Measurements from ENCODE around the gene TAS2R60. TPM values are rescaled to one million over a fixed set of nuclear protein-coding genes. Genes with fewer than 3 reads are reported as not detected.
"Not testable (repeated sequence)": the region's sequence is repeated elsewhere in the genome, so short reads cannot be mapped to it uniquely, and the experiment has no call there.

TAS2R60 gene
- total RNA-seq, 1 donor from 2014 or later = not detected

DNA sequence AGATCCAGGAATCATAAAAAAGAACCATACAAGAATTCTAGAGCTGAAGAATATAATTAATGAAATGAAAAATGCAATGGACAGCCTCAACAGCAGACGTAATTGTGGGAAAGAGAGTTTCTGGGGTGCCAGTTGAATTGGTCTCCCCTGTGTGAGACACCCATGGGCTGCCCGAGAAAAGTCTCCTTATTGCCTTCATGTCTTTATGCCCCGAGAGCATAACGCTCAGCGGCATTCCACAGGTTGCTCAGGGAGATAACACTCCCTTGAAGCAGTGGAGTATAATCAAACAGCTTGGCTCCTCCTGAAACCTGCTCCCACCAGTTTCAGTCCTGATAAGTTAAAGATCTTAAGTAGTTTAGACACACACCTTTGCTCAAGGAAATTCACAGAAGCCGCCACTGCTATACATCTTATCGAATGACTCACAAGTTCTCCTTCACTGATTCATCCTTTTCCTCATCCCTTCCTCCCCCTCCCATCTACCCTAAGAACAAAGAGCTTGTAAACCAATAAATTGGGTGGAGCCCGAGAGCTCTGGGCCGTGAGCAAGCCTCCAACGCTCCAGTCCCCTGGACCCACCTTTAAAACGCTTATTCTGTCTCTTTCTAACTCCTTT, 28.9 kb downstream of the TAS2R60 start:
- DNase-seq (ENCODE audit: low read depth, low spot score) = not testable (repeated sequence)

DNA sequence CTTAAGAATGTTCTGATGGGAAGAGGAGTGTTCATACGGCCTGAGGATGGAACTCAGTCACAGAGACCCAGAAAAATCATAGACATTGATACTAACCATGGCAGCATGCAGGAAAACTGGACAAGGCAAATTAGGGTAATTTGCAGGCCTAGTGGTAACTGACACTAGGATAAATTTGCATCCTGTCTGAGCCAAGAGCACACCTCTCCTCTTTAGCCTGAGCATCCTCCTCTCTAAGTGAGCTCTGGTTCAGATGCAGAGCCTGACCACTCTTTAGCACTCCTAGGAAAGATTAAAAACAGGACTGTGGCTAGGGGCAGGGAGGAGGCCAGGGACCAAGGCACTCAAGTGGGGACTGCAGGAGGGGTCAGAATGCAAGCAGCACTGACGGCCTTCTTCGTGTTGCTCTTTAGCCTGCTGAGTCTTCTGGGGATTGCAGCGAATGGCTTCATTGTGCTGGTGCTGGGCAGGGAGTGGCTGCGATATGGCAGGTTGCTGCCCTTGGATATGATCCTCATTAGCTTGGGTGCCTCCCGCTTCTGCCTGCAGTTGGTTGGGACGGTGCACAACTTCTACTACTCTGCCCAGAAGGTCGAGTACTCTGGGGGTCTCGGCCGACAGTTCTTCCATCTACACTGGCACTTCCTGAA, 34.4 kb downstream of the TAS2R60 start, which contains the start of gene TAS2R41:
Gene TAS2R41, plus strand, starts transcription at position 373 of the 650 bp plus-strand sequence. Its CDS starts 0 bp downstream, at position 373.
- DNase-seq (ENCODE audit: low read depth, low spot score) = no peak

DNA sequence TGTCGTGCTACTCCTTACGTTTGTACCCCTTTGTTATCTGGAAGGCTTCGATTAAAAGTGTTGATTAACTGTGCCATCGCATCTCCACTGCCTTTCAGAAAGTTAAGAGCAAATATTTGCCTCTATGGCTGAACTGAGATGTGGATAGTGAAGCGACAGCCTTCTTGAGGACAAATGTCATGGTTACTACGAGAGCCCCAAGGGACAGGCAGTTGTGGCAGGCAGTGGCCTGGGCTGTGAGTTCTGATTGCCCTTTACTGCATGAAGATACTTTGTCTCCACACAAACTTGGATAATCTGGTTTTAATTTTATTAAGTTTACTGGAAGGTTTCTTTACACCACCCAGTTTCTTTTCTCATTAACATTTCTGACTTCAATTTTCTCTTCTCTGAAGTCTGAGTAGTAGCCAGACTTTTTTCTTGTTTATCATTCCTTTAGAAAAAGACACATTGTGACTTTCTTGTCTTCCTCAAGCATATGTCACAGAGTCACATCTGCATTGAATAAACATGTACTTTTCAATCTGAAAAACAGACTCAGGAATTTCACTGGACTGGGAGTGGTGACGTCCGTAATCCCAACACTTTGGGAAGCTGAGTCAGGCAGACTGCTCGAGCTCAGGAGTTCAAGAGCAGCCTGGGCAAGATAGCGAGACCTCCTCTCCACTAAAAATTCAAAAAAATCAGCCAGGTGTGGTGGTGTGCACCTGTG, 36.0 kb downstream of the TAS2R60 start:
- no peak for DNase-seq (ENCODE audit: low read depth, low spot score)

DNA sequence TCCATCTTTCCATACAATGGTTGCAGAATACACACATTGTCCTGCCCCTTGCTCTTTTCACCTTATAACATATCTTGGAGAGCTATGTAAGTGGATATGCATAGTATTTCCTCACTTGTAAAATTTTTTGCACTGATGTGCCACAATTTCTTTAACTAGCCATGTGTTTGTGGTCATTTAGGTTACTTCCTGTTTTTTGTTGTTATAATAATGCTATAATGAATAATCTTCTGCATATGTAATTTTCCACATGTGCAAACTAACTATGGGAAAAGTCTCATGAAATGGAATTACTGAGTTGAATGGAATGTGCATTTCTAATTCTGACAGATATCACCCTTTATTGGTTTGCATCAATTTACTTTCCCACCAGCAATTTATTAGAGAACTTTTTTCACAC, 37.2 kb downstream of the TAS2R60 start:
- DNase-seq (ENCODE audit: low read depth, low spot score) = no peak

DNA sequence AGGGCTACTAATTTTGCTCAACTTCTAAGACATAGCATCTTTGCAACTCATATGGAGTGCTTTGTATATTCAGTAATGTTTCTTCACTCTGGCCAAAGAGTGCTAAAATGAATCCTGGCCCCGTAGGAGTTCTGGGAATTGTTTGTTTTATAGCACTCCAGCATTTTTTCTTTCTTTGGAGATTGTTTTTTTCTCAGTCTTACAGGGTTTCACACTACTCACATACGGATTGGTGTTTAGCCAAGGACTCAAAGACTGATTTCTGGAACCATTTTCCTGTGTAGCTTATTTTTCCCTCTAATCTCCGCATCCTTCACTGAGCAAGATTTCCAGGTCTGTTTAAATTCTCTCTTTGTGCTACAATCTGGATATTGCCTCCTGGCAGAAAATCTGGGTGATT, 40.9 kb downstream of the TAS2R60 start:
- no peak for DNase-seq (ENCODE audit: low read depth, low spot score)

DNA sequence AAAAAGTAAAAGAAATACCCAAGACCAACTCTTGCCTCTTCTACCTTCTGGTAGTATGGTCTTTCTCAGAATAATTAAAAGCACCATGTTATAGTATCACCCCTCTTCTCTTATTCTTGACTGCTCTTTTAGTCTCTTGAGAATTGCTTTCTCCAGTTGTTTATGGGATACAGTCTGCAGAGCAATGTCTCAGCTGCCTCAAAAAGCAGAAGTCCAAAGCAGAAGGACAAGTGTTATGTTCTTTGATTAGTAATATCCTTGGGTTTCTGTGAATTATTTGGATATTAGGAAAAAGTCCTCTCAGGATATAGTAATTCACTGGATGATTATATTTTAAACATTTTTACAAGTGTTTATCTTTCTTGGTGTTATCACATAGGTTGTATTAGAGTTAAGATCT, 41.8 kb downstream of the TAS2R60 start:
- DNase-seq (ENCODE audit: low read depth, low spot score) = no peak

DNA sequence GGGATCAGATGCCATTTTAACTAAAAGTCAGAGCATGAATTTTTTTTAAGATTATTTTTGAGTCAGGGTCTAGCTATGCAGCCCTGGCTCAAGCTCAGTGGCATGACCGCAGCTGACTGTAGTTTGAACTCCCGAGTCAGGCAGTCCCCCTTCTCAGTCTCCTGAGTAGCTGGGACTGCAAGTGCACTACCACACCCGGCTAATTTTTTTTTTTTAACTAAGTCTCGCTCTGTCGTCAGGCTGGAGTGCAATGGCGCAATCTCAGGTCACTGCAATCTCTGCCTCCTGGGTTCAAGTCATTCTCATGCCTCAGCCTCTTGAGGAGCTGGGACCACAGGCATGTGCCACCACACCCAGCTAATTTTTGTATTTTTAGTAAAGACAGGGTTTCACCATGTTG, 42.2 kb downstream of the TAS2R60 start:
- DNase-seq (ENCODE audit: low read depth, low spot score) = no peak

DNA sequence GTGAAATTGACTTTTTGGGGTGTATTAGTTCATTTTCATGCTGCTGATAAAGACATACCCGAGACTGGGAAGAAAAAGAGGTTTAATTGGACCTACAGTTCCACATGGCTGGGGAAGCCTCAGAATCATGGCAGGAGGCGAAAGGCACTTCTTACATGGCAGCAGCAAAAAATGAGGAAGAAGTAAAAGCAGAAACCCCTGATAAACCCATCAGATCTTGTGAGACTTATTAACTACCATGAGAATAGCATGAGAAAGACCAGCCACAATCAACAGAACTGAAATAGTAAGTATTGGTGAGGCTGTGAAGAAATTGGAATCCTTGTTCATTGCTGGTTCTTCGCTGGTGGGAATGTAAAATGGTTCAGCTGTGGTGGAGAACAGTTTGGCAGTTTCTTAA, 43.0 kb downstream of the TAS2R60 start:
- DNase-seq (ENCODE audit: low read depth, low spot score) = not testable (repeated sequence)

DNA sequence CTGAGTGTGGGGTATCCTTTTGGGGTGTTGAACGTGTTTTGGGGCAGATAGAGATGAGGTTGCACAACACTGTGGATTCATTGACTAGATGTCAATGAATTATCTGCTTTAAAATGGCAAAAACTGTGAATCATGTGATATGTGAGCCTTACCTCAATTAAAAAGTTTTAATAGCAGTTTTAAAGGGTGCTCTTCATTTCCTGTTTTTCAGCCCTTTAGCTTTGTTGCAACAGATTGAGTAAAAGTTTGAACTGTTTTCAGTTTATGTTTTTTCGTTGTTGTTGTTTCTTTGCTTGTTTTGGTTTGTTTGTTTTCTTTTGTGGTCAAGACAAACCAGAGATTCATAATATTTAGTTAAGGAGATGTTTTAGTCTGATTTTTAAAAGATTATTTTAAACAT, 43.8 kb downstream of the TAS2R60 start:
- no peak for DNase-seq (ENCODE audit: low read depth, low spot score)

DNA sequence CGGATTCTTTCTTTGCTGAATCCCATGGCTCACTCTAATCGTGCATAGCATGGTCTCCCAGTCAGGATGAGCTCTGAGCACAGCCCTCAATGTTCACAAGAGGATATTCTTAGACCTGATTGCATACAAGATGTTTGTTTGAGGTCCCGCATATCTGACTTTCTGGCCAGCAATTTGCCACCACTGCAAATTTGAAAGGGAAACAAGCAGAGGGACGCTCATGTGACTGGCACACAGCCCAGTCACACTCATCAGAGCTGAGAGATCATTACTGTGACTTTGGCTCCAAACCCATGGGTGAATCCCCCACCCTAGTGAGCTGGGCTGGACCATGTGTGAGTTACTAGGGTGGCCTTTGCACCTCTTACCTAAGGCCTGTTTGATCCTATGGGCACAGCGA, 44.3 kb downstream of the TAS2R60 start:
- DNase-seq (ENCODE audit: low read depth, low spot score) = no peak

DNA sequence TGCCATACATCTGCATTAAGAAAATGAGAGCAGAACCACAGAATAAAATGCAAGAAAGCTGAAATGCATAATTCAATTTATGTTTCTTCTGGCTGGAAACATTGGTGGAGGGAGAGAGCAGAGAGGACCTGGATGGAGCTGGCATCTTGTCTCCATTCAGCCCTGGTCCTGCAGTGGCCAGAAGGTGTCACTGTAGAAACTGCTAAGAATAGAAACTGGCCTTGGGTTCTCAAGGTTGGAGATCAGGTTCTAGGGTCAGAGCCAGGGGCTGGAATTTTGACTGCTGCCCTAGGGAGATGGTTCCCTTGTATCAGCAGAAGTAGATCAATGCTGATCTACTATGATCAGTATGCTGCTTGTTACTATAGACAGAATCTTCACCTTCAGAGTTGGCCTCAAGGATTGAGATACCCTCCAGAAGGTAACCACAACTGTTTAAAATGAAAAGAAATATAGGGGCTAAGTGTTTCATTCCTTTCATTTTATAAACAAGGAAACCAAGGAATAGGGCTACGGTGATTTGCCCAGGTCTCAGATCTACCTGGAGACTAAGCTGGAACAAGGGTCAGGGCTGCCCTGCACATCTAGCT, 47.6 kb downstream of the TAS2R60 start:
- DNase-seq (ENCODE audit: low read depth, low spot score) = no peak

DNA sequence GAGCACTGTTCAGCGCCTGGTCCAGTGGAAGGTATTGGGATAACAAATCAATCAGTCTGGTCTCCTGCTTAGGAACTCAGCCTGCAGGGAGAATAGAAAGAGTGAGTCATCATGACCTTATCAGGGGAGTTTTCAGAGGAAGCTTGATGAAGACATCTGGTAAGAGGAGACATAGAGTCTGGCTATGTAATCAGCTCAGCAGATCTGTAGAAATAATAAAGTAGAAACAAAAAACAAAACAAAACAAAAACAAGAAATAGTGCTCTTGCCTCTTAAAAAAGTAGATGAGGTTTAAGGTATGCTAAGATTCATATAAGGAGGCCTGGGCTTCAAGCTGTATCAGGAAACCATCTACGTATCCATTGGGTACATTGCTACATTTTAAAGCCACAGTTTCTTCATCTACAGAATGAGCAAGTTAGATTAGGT, 48.8 kb downstream of the TAS2R60 start:
- DNase-seq (ENCODE audit: low read depth, low spot score) = peak; percentile 90

DNA sequence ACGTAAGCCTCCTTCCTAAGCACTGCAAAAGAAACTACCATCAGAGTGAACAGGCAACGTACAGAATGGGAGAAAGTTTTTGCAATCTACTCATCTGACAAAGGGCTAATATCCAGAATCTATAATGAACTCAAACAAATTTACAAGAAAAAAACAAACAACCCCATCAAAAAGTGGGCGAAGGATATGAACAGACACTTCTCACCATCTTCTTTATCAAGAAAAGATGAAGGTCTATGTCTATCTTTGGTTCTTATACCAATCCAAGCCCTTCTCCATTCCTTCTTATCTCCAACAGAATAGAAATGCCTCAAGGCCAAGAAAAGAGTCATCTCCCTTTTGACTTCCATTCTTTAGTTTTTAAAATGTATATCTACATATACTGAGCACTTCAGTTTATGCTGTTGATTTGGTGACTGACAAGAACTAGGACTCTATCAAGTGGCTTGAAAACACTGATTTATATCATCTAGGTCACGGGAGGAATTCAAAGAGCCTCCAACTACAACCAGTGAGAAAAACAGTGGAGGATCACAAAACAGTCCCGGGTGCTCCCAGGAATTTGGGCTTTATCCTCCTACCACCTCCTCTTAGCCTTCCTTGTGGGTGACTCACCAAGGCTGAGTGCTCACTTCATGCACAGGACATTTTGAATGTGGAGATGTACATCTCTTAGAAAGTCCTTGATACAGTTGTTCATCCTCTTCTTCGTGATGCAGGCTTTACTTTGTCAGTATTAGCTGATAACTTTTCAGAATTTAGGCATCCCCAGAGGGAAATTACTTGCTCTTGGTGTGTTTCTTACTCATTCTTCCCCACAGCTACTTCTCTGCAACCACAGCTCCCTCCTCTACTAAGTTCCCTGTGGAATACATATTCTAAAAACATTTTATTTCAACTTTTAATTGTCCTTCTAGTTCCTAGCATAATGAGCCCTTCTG, 49.8 kb downstream of the TAS2R60 start:
- no peak for DNase-seq (ENCODE audit: low read depth, low spot score)

DNA sequence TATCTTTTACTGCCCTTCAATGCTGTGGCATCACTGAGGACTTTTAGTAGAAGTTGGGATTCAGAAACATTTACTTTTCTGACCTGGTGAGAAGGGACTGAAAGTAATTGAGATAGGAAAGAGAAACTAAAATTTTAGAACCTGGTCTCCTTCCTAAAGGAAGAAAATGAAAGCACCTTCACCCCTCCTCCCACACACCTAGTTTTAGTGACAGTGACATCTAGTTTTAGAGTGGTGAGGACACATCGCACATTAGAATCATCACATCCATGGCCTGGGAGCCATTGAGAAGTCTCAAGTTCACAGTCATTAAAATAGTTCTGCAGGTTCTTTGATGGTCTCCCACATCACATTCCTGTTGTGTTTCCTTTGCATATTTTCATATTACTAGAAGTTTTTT, 50.5 kb downstream of the TAS2R60 start:
- DNase-seq (ENCODE audit: low read depth, low spot score) = no peak

Other genes starting within 250 kb of the TAS2R60 start
- gene TAS2R40, start 221.4 kb upstream of the TAS2R60 start, total RNA-seq = not detected in 2 replicates
- 76.0 and 90.9 TPM in 2 replicates for gene GSTK1, start 180.0 kb upstream of the TAS2R60 start, total RNA-seq
- gene TMEM139, start 158.5 kb upstream of the TAS2R60 start, total RNA-seq = not detected in 2 replicates
- 20.6 and 28.8 TPM in 2 replicates for gene CASP2, start 155.1 kb upstream of the TAS2R60 start, total RNA-seq
- not detected in 2 replicates for gene CLCN1, start 127.3 kb upstream of the TAS2R60 start, total RNA-seq
- gene FAM131B, start 80.7 kb upstream of the TAS2R60 start, total RNA-seq = 1.2 and 1.5 TPM in 2 replicates
- 33.5 and 37.9 TPM in 2 replicates for gene ZYX, start 62.1 kb upstream of the TAS2R60 start, total RNA-seq
- gene EPHA1, start 34.6 kb upstream of the TAS2R60 start, total RNA-seq = under 0.01 and 0.07 TPM in 2 replicates
- not detected in 2 replicates for gene TAS2R41, start 34.4 kb downstream of the TAS2R60 start, total RNA-seq
- gene CTAGE15, start 128.3 kb downstream of the TAS2R60 start, total RNA-seq = 0.13 and 0.28 TPM in 2 replicates
- 7.1 and 16.3 TPM in 2 replicates for gene TCAF2, start 177.5 kb downstream of the TAS2R60 start, total RNA-seq